Vagina (tissue), 2 donors: ENCODE data around the gene TMEM131L. TPM values are rescaled to one million over a fixed set of nuclear protein-coding genes. Genes with fewer than 3 reads are reported as not detected.
"Not testable (repeated sequence)": the region's sequence is repeated elsewhere in the genome, so short reads cannot be mapped to it uniquely, and the experiment has no call there.

Experiments
- DNase-seq, 2 donors: peaks; one replicate each; pipeline ENCODE4 v3.0.0-alpha.2; 2017; ENCODE audit errors: extremely low spot score in 2 of 2
- H3K27ac ChIP-seq: fragments of 200-600 bp; sonication (generic); one replicate; pipeline ENCODE4 v1.5.1; 2019
- H3K27me3 ChIP-seq: fragments of 200-600 bp; sonication (generic); one replicate; pipeline ENCODE4 v1.5.1; 2019
- H3K36me3 ChIP-seq, 2 donors: fragments of 200-600 bp; sonication (generic); one replicate each; pipeline ENCODE4 v1.5.1; 2017 to 2019
- H3K4me1 ChIP-seq: fragments of 200-600 bp; sonication (generic); one replicate; pipeline ENCODE4 v1.5.1; 2019
- H3K4me3 ChIP-seq, 2 donors: fragments of 200-600 bp; sonication (generic); 1 replicate in 1 of 2; 2 replicates in 1 of 2; pipeline ENCODE4 v1.5.1; 2016 to 2019
- H3K9me3 ChIP-seq: fragments of 200-600 bp; sonication (generic); one replicate; pipeline ENCODE4 v1.5.1; 2019
- POLR2A ChIP-seq, 2 donors: fragments of 450-650 bp; IDR thresholded peaks; one replicate each; pipeline ENCODE4 v1.6.1; 2017; ENCODE audit warnings: antibody characterized with exemption in 2 of 2, mild to moderate bottlenecking in 2 of 2, moderate library complexity in 2 of 2
- POLR2AphosphoS5 ChIP-seq, 2 donors: sonication (generic); formaldehyde crosslinking; IDR thresholded peaks; one replicate each; pipeline ENCODE4 v1.9.0; 2017; ENCODE audit warnings: antibody characterized with exemption in 2 of 2, mild to moderate bottlenecking in 2 of 2, low read depth in 1 of 2; ENCODE audit not compliant: insufficient read depth in 1 of 2
- intact Hi-C: fragments of 100-400 bp; cut with DNase I; formaldehyde crosslinking; loops from one replicate; pipeline ENCODE4 v1.15.1; 2023
- total RNA-seq: library from RNA; depleted of rRNA; stranded (reverse); fragments of >200 nt; gene quantifications from one replicate; pipeline ENCODE4 v1.2.3, GENCODE V29; 2016
- TF ChIP-seq, protein P1 (sequence below), 3 experiments: fragments of 450-650 bp in 2 of 3; fragments of 200-600 bp in 1 of 3; sonication (generic) in 1 of 3; IDR thresholded peaks; one replicate each; pipeline ENCODE4 v1.5.1; 2017 to 2019; ENCODE audit warnings: antibody characterized with exemption in 3 of 3, mild to moderate bottlenecking in 2 of 3, moderate library complexity in 2 of 3

The TMEM131L gene
- total RNA-seq, 1 donor from 2014 or later, result 17.7 TPM

DNA sequence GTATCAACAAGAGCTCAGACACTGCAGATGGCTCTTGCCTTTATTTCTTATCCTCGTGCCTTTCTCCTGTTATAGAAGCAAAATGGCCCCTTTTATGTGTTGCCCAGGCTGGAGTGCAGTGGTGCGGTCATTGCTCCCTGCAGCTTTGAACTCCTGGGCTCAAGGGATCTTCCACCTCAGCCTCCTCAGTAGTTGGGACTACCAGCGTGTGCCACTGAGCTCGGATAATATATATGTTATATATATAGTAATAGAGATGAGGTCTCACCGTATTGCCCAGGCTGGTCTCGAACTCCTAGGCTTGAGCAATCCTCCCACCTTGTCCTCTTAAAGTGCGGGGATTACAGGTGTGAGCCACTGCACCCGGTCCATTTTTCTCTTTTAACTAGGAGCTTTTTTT is 79.7 kb downstream of the TMEM131L start:
- no peak for DNase-seq
- TF ChIP-seq POLR2A (IDR thresholded peaks at IDR 0.05) (no peak), POLR2AphosphoS5 (IDR thresholded peaks at IDR 0.05; ENCODE audit: insufficient read depth in 1 of 2, low read depth in 1 of 2) (no peak)
- TF ChIP-seq, protein P1, sequence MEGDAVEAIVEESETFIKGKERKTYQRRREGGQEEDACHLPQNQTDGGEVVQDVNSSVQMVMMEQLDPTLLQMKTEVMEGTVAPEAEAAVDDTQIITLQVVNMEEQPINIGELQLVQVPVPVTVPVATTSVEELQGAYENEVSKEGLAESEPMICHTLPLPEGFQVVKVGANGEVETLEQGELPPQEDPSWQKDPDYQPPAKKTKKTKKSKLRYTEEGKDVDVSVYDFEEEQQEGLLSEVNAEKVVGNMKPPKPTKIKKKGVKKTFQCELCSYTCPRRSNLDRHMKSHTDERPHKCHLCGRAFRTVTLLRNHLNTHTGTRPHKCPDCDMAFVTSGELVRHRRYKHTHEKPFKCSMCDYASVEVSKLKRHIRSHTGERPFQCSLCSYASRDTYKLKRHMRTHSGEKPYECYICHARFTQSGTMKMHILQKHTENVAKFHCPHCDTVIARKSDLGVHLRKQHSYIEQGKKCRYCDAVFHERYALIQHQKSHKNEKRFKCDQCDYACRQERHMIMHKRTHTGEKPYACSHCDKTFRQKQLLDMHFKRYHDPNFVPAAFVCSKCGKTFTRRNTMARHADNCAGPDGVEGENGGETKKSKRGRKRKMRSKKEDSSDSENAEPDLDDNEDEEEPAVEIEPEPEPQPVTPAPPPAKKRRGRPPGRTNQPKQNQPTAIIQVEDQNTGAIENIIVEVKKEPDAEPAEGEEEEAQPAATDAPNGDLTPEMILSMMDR (IDR thresholded peaks at IDR 0.05), result no peak
- intact Hi-C loops, result no loop called here
- no peaks in the 10 kb centered on the region for H3K9me3 ChIP-seq
- no peak overlapping the region for H3K4me3 ChIP-seq
- no peak overlapping the region for H3K27ac ChIP-seq
- H3K27me3 ChIP-seq, result no peaks in the 10 kb centered on the region
- peaks cover 4% of the 10 kb centered on the region for H3K4me1 ChIP-seq
- H3K36me3 ChIP-seq, result no peaks in the 10 kb centered on the region

DNA sequence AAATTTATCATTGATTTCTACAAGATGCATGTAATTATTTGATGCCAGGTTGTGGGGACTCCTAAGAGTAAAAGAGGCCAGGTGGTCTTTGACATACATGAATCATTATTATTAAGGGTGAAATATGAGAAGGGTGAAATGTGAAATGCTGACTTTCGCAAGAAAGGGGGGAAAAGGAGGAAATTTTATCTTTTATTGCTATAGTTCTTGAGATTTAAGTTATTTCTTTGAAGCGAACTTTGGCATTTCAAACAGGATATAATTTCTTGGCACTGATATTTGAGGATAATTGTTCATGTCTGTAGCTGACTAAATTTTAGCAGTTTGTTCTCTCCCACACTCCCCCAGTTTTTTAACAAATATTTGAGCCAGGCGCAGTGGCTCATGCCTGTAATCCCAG is 80.1 kb downstream of the TMEM131L start:
- Histone ChIP-seq H3K27ac (no peak overlapping the region), H3K4me1 (peaks cover 4% of the 10 kb centered on the region), H3K36me3 (no peaks in the 10 kb centered on the region), H3K9me3 (no peaks in the 10 kb centered on the region), H3K4me3 (no peak overlapping the region), H3K27me3 (no peaks in the 10 kb centered on the region)
- DNase-seq, result no peak
- intact Hi-C loops, result no loop called here
- TF ChIP-seq POLR2AphosphoS5 (IDR thresholded peaks at IDR 0.05; ENCODE audit: insufficient read depth in 1 of 2, low read depth in 1 of 2), result no peak
- TF ChIP-seq, protein P1 (IDR thresholded peaks at IDR 0.05), result no peak
- TF ChIP-seq POLR2A (IDR thresholded peaks at IDR 0.05), result no peak

DNA sequence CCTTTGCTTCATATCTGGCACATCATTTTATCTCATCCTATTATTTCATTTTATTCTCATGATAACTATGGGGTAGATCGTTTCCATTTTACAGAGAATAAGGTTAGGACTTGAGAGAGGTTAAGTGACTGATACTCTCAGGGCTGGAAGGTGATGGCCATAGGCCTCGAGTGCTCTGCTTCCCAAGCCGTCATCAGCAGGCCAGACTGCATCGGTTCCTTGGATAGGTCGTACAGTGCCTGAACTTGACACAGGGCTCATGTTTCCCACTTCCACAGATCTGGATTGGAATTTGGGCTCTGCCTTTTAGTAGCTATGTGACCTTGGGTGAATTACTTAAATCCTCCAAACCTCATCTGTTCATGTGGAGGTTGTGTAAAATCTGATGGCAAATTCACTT is 81.4 kb downstream of the TMEM131L start:
- Histone ChIP-seq H3K27me3 (no peaks in the 10 kb centered on the region), H3K27ac (no peak overlapping the region), H3K4me3 (no peak overlapping the region), H3K36me3 (no peaks in the 10 kb centered on the region), H3K4me1 (peaks cover 4% of the 10 kb centered on the region), H3K9me3 (no peaks in the 10 kb centered on the region)
- intact Hi-C loops, result no loop called here
- DNase-seq, result no peak
- TF ChIP-seq, protein P1 (IDR thresholded peaks at IDR 0.05), result no peak
- TF ChIP-seq POLR2AphosphoS5 (IDR thresholded peaks at IDR 0.05; ENCODE audit: insufficient read depth in 1 of 2, low read depth in 1 of 2), result no peak
- TF ChIP-seq POLR2A (IDR thresholded peaks at IDR 0.05), result no peak

DNA sequence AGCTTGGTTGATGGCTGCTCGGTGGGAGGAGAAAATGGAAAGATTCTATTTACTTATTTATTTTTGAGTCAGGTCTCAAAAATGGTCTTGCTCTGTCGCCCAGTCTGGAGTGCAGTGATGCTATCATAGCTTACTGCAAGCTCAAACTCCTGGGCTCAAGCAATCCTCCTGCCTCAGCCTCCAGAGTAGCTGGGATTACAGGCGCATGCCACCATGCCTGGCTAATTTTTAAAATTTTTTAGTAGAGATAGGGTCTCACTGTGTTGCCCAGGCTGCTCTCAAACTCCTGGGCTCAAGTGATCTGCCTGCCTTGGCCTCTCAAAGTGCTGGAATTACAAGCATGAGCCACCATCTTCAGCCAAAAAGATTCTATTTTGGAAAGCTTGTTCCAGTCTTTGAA is 82.7 kb downstream of the TMEM131L start:
- DNase-seq, H3K4me1 ChIP-seq, H3K9me3 ChIP-seq, H3K36me3 ChIP-seq, H3K4me3 ChIP-seq, intact Hi-C loops, H3K27me3 ChIP-seq, H3K27ac ChIP-seq: not testable (repeated sequence)

DNA sequence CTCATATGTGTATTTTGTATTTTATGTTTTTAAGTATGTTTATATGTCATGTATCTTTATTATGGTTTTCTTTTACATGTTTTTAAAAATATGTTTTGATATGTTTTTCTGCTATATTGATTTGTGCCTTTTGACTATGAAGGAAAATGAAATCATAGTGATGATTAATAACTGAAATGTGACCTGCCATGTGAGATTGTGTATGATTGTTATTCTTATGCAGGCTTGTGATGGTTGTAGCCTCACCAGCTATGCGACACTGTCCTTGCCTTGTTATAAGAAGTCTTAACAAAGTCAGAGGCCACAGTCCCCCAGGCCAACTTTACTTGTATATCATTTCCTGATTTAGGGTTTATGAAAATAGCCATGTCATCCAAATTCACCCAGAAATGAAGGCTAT is 83.2 kb downstream of the TMEM131L start:
- H3K4me3 ChIP-seq, result no peak overlapping the region
- no peaks in the 10 kb centered on the region for H3K36me3 ChIP-seq
- no peak for TF ChIP-seq POLR2A (IDR thresholded peaks at IDR 0.05)
- TF ChIP-seq POLR2AphosphoS5 (IDR thresholded peaks at IDR 0.05; ENCODE audit: insufficient read depth in 1 of 2, low read depth in 1 of 2), result no peak
- TF ChIP-seq, protein P1 (IDR thresholded peaks at IDR 0.05), result no peak
- H3K9me3 ChIP-seq, result no peaks in the 10 kb centered on the region
- DNase-seq, result no peak
- H3K27ac ChIP-seq, result no peak overlapping the region
- peaks cover 4% of the 10 kb centered on the region for H3K4me1 ChIP-seq
- H3K27me3 ChIP-seq, result no peaks in the 10 kb centered on the region
- intact Hi-C loops, result no loop called here
